HL-60 (cell line): ENCODE data around the gene OPHN1.

Source experiments
- DNase-seq, 2 experiments: peaks; one replicate each; pipeline ENCODE4 v3.0.0-alpha.2; 2010 to 2020; ENCODE audit warnings: low read depth in 1 of 2, low spot score in 1 of 2
- H3K27ac ChIP-seq: fragments of 250-450 bp; sonication (Bioruptor Pico); replicated peaks from 2 replicates; pipeline ENCODE4 v1.5.1; 2020; ENCODE audit warnings: mild to moderate bottlenecking, moderate library complexity
- H3K27me3 ChIP-seq: fragments of 250-450 bp; sonication (Bioruptor Pico); 2 replicates; pipeline ENCODE4 v1.5.1; 2021; ENCODE audit warnings: mild to moderate bottlenecking, moderate library complexity; ENCODE audit not compliant: insufficient read depth, poor library complexity, severe bottlenecking
- H3K4me3 ChIP-seq: replicated peaks from 2 replicates; pipeline ENCODE4 v1.5.1; 2011; ENCODE audit warnings: mild to moderate bottlenecking, control low read depth, low read length; ENCODE audit not compliant: insufficient read depth
- CTCF ChIP-seq: IDR thresholded peaks from one replicate; pipeline ENCODE4 v1.5.1; 2011; ENCODE audit warnings: low read length, control low read depth, inconsistent platforms; ENCODE audit not compliant: insufficient read depth
- GABPA ChIP-seq: IDR thresholded peaks from 2 replicates; pipeline ENCODE4 v1.6.1; 2012; ENCODE audit warnings: low read depth
- POLR2AphosphoS5 ChIP-seq: IDR thresholded peaks from 2 replicates; pipeline ENCODE4 v1.6.1; 2012; ENCODE audit warnings: low read depth
- REST ChIP-seq: IDR thresholded peaks from 2 replicates; pipeline ENCODE4 v1.6.1; 2012; ENCODE audit warnings: low read depth; ENCODE audit not compliant: insufficient replicate concordance
- SPI1 ChIP-seq: IDR thresholded peaks from 2 replicates; pipeline ENCODE4 v1.6.1; 2012; ENCODE audit warnings: low read depth, mild to moderate bottlenecking, borderline replicate concordance

The OPHN1 gene

GRCh38 chrX:68304602-68305001 lies 128.7 kb downstream of the OPHN1 start:
- Histone ChIP-seq H3K27me3 (no peaks in the 10 kb centered on the region), H3K27ac (no peak overlapping the region), H3K4me3 (no peak overlapping the region)
- TF ChIP-seq SPI1 (no peak), REST (no peak), GABPA (no peak), POLR2AphosphoS5 (no peak), CTCF (no peak)
- DNase-seq, result no peak

GRCh38 chrX:68299898-68300297 lies 133.4 kb downstream of the OPHN1 start:
- no peak overlapping the region for H3K27ac ChIP-seq
- no peaks in the 10 kb centered on the region for H3K27me3 ChIP-seq
- no peak for DNase-seq
- H3K4me3 ChIP-seq, result no peak overlapping the region
- TF ChIP-seq GABPA, result no peak
- TF ChIP-seq CTCF, result no peak
- no peak for TF ChIP-seq REST
- TF ChIP-seq SPI1, result no peak
- no peak for TF ChIP-seq POLR2AphosphoS5

GRCh38 chrX:68292471-68292870 lies 140.8 kb downstream of the OPHN1 start:
- TF ChIP-seq REST (no peak), CTCF (no peak), POLR2AphosphoS5 (no peak), GABPA (no peak), SPI1 (no peak)
- no peaks in the 10 kb centered on the region for H3K27me3 ChIP-seq
- DNase-seq, result no peak
- no peak overlapping the region for H3K4me3 ChIP-seq
- H3K27ac ChIP-seq, result no peak overlapping the region
